ENCODE measurements around the gene GPANK1. TPM values are rescaled to one million over a fixed set of nuclear protein-coding genes. Genes with fewer than 3 reads are reported as not detected.

Gene GPANK1
- total and polyA plus RNA-seq, 2 of the 4 experiments (the other 2 are of a cell fraction): 6.1 to 13.8 TPM

DNA sequence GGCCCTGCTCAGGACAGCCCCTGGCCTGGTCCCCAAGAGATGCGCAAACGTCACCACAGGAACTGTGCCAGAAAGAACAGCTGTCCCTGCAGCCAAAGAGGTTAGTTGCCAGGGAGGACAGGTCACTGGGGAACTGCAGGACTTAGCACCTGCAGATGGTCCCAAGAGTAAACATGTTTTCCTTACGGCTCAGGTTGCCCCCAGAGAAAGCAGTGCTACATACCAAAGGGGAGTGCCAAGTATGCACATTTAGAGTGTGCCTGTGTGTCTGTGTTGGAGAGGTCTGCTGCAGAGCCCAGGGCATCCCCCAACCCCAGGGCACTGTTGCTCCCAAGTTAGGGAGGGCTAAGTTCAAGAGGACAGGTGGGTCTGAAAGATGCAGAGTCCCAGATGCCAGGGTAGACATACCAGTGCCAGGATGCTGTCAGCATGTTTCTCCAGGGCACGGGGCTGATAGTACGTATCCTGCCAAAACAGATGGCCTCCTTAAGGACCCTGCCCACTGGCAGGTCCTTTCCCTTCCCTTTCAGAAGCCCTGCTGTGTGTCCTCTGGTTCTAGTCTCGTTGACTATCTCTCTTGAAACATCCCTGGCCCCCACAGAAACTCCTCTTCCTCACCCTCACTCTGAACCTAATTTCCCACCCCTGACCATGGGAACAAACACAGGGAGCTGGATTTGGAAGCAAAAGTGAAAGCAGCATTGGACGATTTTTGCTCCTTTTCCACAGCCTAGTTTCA, 37.0 kb upstream of the GPANK1 start:
- peak overlapping the region; percentile 78 for H3K23ac ChIP-seq (ENCODE audit: low read depth, low read length)
- peak overlapping the region; percentile 79 for H2BK5ac ChIP-seq (ENCODE audit: low read depth, low read length, poor library complexity, severe bottlenecking)
- WGBS, 2 experiments (ENCODE audit: extremely low coverage in 2 of 2, insufficient read length in 1 of 2): 44% methylated on average over 3 of the region's 7 CpGs; no CpG with 5 or more reads in 1 of the 2 experiments
- DNase-seq (peak; percentile 41), ATAC-seq (ENCODE audit: low read depth) (peak; percentile 6; the same call in 1 of the 2 replicates)
- peak overlapping the region; percentile 55 for H2AK9ac ChIP-seq (replicated peaks; ENCODE audit: low read depth, low read length, poor library complexity)
- H4K5ac ChIP-seq (ENCODE audit: low read depth, low read length): no peak overlapping the region; the same call in 1 of the 2 replicates
- H4K8ac ChIP-seq (ENCODE audit: low read depth in 2 of 2, low read length in 2 of 2): peak overlapping the region; percentile 43 to 53; a peak in 2 of 4 replicates
- H3K56ac ChIP-seq (ENCODE audit: extremely low read depth, insufficient read depth, low read length): peak overlapping the region; percentile 77
- H2AFZ ChIP-seq (replicated peaks; ENCODE audit: low read length, poor library complexity): peak overlapping the region; percentile 39
- POLR2A ChIA-PET (ENCODE audit: unreplicated experiment): interaction anchor here (0.9 kb wide), 1 partner anchor 28 kb away, joined by 3 read pairs; no protein-coding TSS in a partner anchor
- H3K18ac ChIP-seq (ENCODE audit: low read depth, low read length): peak overlapping the region; percentile 10; the same call in 1 of the 2 replicates
- peaks cover 13% of the 10 kb centered on the region for H3K36me3 ChIP-seq (ENCODE audit: control insufficient read depth, insufficient read depth, low read length)
- H2BK15ac ChIP-seq (ENCODE audit: low read depth, low read length): no peak overlapping the region
- in situ Hi-C loops (cut with MboI; ENCODE audit: low sequenced_read_pairs): no loop called here
- peak overlapping the region; percentile 15; the same call in 1 of the 2 replicates for H4K91ac ChIP-seq (ENCODE audit: insufficient read depth, low read depth, low read length)
- H2BK120ac ChIP-seq (ENCODE audit: low read depth, low read length): no peak overlapping the region; the same call in 1 of the 2 replicates
- H3K4ac ChIP-seq (ENCODE audit: low read depth, low read length): peak overlapping the region; percentile 70
- peaks cover 21 to 44% of the 10 kb centered on the region in 2 experiments for H3K79me1 ChIP-seq (ENCODE audit: low read depth in 1 of 2, low read length in 2 of 2)
- CTCF ChIA-PET: interaction anchor here (1.1 kb wide), 1 partner anchor 12 kb away, joined by 3 read pairs; no protein-coding TSS in a partner anchor
- peak overlapping the region; percentile 82 for H3K27ac ChIP-seq (ENCODE audit: insufficient read depth, low read length)
- H3K9ac ChIP-seq (ENCODE audit: low read depth, low read length): peak overlapping the region; percentile 77
- dilution Hi-C loops (cut with HindIII; ENCODE audit: low sequenced_read_pairs, unreplicated experiment): no loop called here
- TF ChIP-seq, protein P1, sequence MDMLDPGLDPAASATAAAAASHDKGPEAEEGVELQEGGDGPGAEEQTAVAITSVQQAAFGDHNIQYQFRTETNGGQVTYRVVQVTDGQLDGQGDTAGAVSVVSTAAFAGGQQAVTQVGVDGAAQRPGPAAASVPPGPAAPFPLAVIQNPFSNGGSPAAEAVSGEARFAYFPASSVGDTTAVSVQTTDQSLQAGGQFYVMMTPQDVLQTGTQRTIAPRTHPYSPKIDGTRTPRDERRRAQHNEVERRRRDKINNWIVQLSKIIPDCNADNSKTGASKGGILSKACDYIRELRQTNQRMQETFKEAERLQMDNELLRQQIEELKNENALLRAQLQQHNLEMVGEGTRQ (IDR thresholded peaks at IDR 0.05; ENCODE audit: low read depth, low read length): no peak
- peak; percentile 71; the same call in 1 of the 2 replicates for TF ChIP-seq MXI1 (IDR thresholded peaks at IDR 0.05; ENCODE audit: borderline replicate concordance, low read depth, low read length)
- intact Hi-C loops (cut with micrococcal nuclease): loop anchor here (2.0 kb wide), 2 partner anchors 29 to 129 kb away; no protein-coding TSS in a partner anchor
- H3K4me1 ChIP-seq (ENCODE audit: control insufficient read depth, insufficient read depth, low read length): peaks cover 6% of the 10 kb centered on the region
- H3K4me2 ChIP-seq (ENCODE audit: low read depth, low read length): peak overlapping the region; percentile 97
- peak overlapping the region; percentile 88 for H3K14ac ChIP-seq (replicated peaks; ENCODE audit: low read depth, low read length)
- peak overlapping the region; percentile 70; the same call in 1 of the 2 replicates for H2AK5ac ChIP-seq (ENCODE audit: low read depth, low read length)
- H2BK20ac ChIP-seq (ENCODE audit: low read depth, low read length): no peak overlapping the region
- peak overlapping the region; percentile 67 for H3K4me3 ChIP-seq (ENCODE audit: insufficient read depth, low read depth, low read length)
- H3K27me3 ChIP-seq (ENCODE audit: control insufficient read depth, insufficient read depth, low read length): no peaks in the 10 kb centered on the region
- BruUV-seq (replicated peaks): no TSS peak
- H3K9me3 ChIP-seq (ENCODE audit: control insufficient read depth, insufficient read depth, low read length): no peaks in the 10 kb centered on the region
- H4K20me1 ChIP-seq (ENCODE audit: insufficient read depth, low read length): 0 out of 2 replicates have a peak, but pooled peaks cover 11% of the 10 kb centered on the region
- H3K9me1 ChIP-seq (ENCODE audit: insufficient read depth, low read length): peaks cover 10% of the 10 kb centered on the region

Data from IMR-90 (cell line).